H1 (cell line): Measurements from ENCODE around the gene PLEKHG4. TPM values are rescaled to one million over a fixed set of nuclear protein-coding genes. Genes with fewer than 3 reads are reported as not detected.

Experiments used
- CTCF ChIA-PET: fragments of 300-600 bp; sonication (Branson Sonifier 250); formaldehyde crosslinking; loops from one replicate; lab custom pipeline; 2021; ENCODE audit not compliant: partially characterized antibody; lab: Charles Lee
- POLR2A ChIA-PET: fragments of 300-600 bp; sonication (Branson Sonifier 250); formaldehyde crosslinking; loops from one replicate; lab custom pipeline; 2021; ENCODE audit warnings: inconsistent platforms; ENCODE audit not compliant: partially characterized antibody; lab: Charles Lee
- DNase-seq, 2 experiments: peaks; one replicate each; pipeline versions ENCODE4 v3.0.0 to v3.0.0-alpha.2; 2010 to 2022; ENCODE audit warnings: low spot score in 2 of 2, low read depth in 1 of 2, mixed read lengths in 1 of 2
- FAIRE-seq: peaks from 2 replicates; lab custom pipeline; 2011; peaks lifted over from hg19 to GRCh38; lab: Jason Lieb, UNC
- H2AFZ ChIP-seq: 2 replicates; pipeline ENCODE4 v1.8.1; 2012; ENCODE audit warnings: low read length, inconsistent platforms
- H2AK5ac ChIP-seq: 2 replicates; pipeline ENCODE4 v1.6.1; 2013; ENCODE audit warnings: low read depth, low read length
- H2BK120ac ChIP-seq: replicated peaks from 2 replicates; pipeline ENCODE3; 2013; ENCODE audit warnings: low read depth, low read length, inconsistent platforms
- H2BK12ac ChIP-seq: 2 replicates; pipeline ENCODE4 v1.6.1; 2013; ENCODE audit warnings: low read depth, low read length
- H2BK15ac ChIP-seq: 2 replicates; pipeline ENCODE4 v1.6.1; 2013; ENCODE audit warnings: low read length
- H2BK20ac ChIP-seq: 2 replicates; pipeline ENCODE4 v1.6.1; 2013; ENCODE audit warnings: low read length
- H2BK5ac ChIP-seq: 2 replicates; pipeline ENCODE4 v1.6.1; 2013; ENCODE audit warnings: low read depth, low read length
- H3K14ac ChIP-seq: 2 replicates; pipeline ENCODE4 v1.6.1; 2013; ENCODE audit warnings: inconsistent platforms; ENCODE audit not compliant: insufficient read length
- H3K18ac ChIP-seq: 2 replicates; pipeline ENCODE4 v1.6.1; 2013; ENCODE audit warnings: low read length; ENCODE audit errors: extremely low read depth
- H3K23ac ChIP-seq: 2 replicates; pipeline ENCODE4 v1.6.1; 2013; ENCODE audit warnings: inconsistent platforms; ENCODE audit not compliant: insufficient read length
- H3K23me2 ChIP-seq: 2 replicates; pipeline ENCODE4 v1.6.1; 2013; ENCODE audit warnings: low read depth, low read length
- H3K27ac ChIP-seq: 2 replicates; pipeline ENCODE4 v1.6.1; 2011; ENCODE audit warnings: low read depth, low read length, inconsistent platforms
- H3K27me3 ChIP-seq, 4 experiments: replicated peaks in 1 of 4; 1 replicate in 1 of 4; 2 replicates in 3 of 4; pipeline versions ENCODE4 v1.6.1 to v1.8.1; 2011 to 2013; ENCODE audit warnings: low read length in 3 of 4, mild to moderate bottlenecking in 3 of 4, inconsistent platforms in 2 of 4, mixed read lengths in 2 of 4, moderate library complexity in 1 of 4; ENCODE audit not compliant: control insufficient read depth in 3 of 4, insufficient read depth in 3 of 4; ENCODE audit errors: extremely low read depth in 1 of 4
- H3K36me3 ChIP-seq, 4 experiments: 2 replicates each; pipeline versions ENCODE4 v1.6.1 to v1.8.1; 2011 to 2013; ENCODE audit warnings: mild to moderate bottlenecking in 4 of 4, low read length in 3 of 4, moderate library complexity in 2 of 4, control low read depth in 1 of 4, inconsistent platforms in 1 of 4; ENCODE audit not compliant: insufficient read depth in 4 of 4, control insufficient read depth in 2 of 4
- H3K4ac ChIP-seq: replicated peaks from 2 replicates; pipeline ENCODE3; 2013; ENCODE audit warnings: low read length, low read depth, mixed read lengths, inconsistent platforms; ENCODE audit not compliant: insufficient read length
- H3K4me1 ChIP-seq, 4 experiments: replicated peaks in 1 of 4; 1 replicate in 1 of 4; 2 replicates in 3 of 4; pipeline versions ENCODE4 v1.6.1 to v1.8.1; 2011 to 2013; ENCODE audit warnings: low read length in 3 of 4, inconsistent platforms in 2 of 4, mixed read lengths in 1 of 4; ENCODE audit not compliant: insufficient read depth in 4 of 4, control insufficient read depth in 3 of 4
- H3K4me2 ChIP-seq, 2 experiments: 2 replicates each; pipeline versions ENCODE4 v1.6.1 to v1.8.1; 2011 to 2013; ENCODE audit warnings: low read depth in 2 of 2, low read length in 2 of 2, control low read depth in 1 of 2, inconsistent platforms in 1 of 2, mild to moderate bottlenecking in 1 of 2; ENCODE audit not compliant: insufficient read depth in 1 of 2
- H3K4me3 ChIP-seq, 4 experiments: fragments of 200-600, 300-600 bp in 1 of 4; sonication (generic), shearing (Covaris generic), sonication (Bioruptor Twin) in 1 of 4; 2 replicates each; pipeline versions ENCODE4 v1.5.1 to v1.8.1; 2011 to 2016; ENCODE audit warnings: low read length in 4 of 4, low read depth in 3 of 4, control low read depth in 2 of 4, inconsistent platforms in 2 of 4, mild to moderate bottlenecking in 2 of 4, mixed read lengths in 1 of 4, moderate library complexity in 1 of 4; ENCODE audit not compliant: insufficient read depth in 2 of 4; ENCODE audit errors: extremely low read depth in 1 of 4
- H3K56ac ChIP-seq: replicated peaks from 2 replicates; pipeline ENCODE3; 2013; ENCODE audit warnings: low read depth, mild to moderate bottlenecking, mixed read lengths, low read length, inconsistent platforms; ENCODE audit not compliant: insufficient read length
- H3K79me1 ChIP-seq: 2 replicates; pipeline ENCODE4 v1.6.1; 2013; ENCODE audit warnings: low read depth, low read length, control low read depth
- H3K79me2 ChIP-seq, 2 experiments: 2 replicates each; pipeline versions ENCODE4 v1.6.1 to v1.8.1; 2012 to 2013; ENCODE audit warnings: low read length in 2 of 2, mild to moderate bottlenecking in 2 of 2, inconsistent platforms in 1 of 2; ENCODE audit not compliant: insufficient read depth in 2 of 2, control insufficient read depth in 1 of 2
- H3K9ac ChIP-seq, 4 experiments: replicated peaks in 1 of 4; 1 replicate in 1 of 4; 2 replicates in 3 of 4; pipeline versions ENCODE4 v1.6.1 to v1.8.1; 2011 to 2013; ENCODE audit warnings: low read depth in 3 of 4, low read length in 3 of 4, control low read depth in 2 of 4, mild to moderate bottlenecking in 2 of 4, moderate library complexity in 2 of 4, inconsistent platforms in 1 of 4; ENCODE audit errors: extremely low read depth in 1 of 4
- H3K9me3 ChIP-seq, 2 experiments: 2 replicates each; pipeline versions ENCODE4 v1.6.1 to v1.8.1; 2012 to 2013; ENCODE audit warnings: mild to moderate bottlenecking in 2 of 2, moderate library complexity in 2 of 2, control low read depth in 1 of 2, inconsistent platforms in 1 of 2, low read depth in 1 of 2, low read length in 1 of 2, mixed read lengths in 1 of 2; ENCODE audit not compliant: insufficient read depth in 2 of 2
- H4K20me1 ChIP-seq, 2 experiments: replicated peaks in 1 of 2; 2 replicates each; pipeline versions ENCODE3 to v1.8.1; 2011 to 2013; ENCODE audit warnings: inconsistent platforms in 2 of 2, low read length in 2 of 2, mild to moderate bottlenecking in 1 of 2; ENCODE audit not compliant: insufficient read depth in 2 of 2, control insufficient read depth in 1 of 2
- H4K5ac ChIP-seq: 2 replicates; pipeline ENCODE4 v1.6.1; 2013; ENCODE audit warnings: low read length, low read depth, mixed read lengths, inconsistent platforms; ENCODE audit not compliant: insufficient read length
- H4K8ac ChIP-seq: 2 replicates; pipeline ENCODE4 v1.8.0; 2013; ENCODE audit warnings: mild to moderate bottlenecking, moderate library complexity, low read length, inconsistent platforms; ENCODE audit not compliant: insufficient read depth; ENCODE audit errors: extremely low read depth
- H4K91ac ChIP-seq: replicated peaks from 2 replicates; pipeline ENCODE3; 2013; ENCODE audit warnings: low read length, mixed read lengths, inconsistent platforms; ENCODE audit not compliant: insufficient read length
- CHD1 ChIP-seq: IDR thresholded peaks from 2 replicates; pipeline ENCODE4 v1.6.1; 2012; ENCODE audit warnings: low read depth, low read length, improper control_type of control experiment
- JUND ChIP-seq: IDR thresholded peaks from 2 replicates; pipeline ENCODE4 v1.6.1; 2011; ENCODE audit warnings: mild to moderate bottlenecking, improper control_type of control experiment, low read length
- MAFK ChIP-seq: IDR thresholded peaks from 2 replicates; pipeline ENCODE4 v1.6.1; 2012; ENCODE audit warnings: low read depth, mild to moderate bottlenecking, improper control_type of control experiment, low read length
- WGBS, 2 experiments: shearing (Covaris generic) in 1 of 2; methylation state at CpG; one replicate each; pipeline versions ENCODE4 v1.1.6 to v1.1.7; 2013 to 2015; ENCODE audit warnings: low lambda C conversion rate in 2 of 2, mixed read lengths in 2 of 2, inconsistent platforms in 1 of 2, low coverage in 1 of 2, missing lambda C conversion rate in 1 of 2; ENCODE audit not compliant: insufficient replicate concordance in 2 of 2, insufficient coverage in 1 of 2, insufficient read length in 1 of 2; ENCODE audit errors: extremely low coverage in 1 of 2, missing lambda C conversion rate in 1 of 2; 5-methylcytosine and 5-hydroxymethylcytosine counted together
- polyA plus RNA-seq, 7 experiments: library from polyadenylated mRNA; depleted of rRNA in 3 of 7; stranded (reverse) in 5 of 7; unstranded in 2 of 7; fragments of >200 nt in 5 of 7; fragments of 200-250 nt in 2 of 7; gene quantifications; 1 replicate in 5 of 7; 2 replicates in 1 of 7; 4 replicates in 1 of 7; pipeline versions ENCODE4 v1.2.1 to v1.2.3, GENCODE V29; 2011 to 2013; ENCODE audit warnings: missing spikeins in 2 of 7, mixed read lengths in 2 of 7
- total RNA-seq: library from RNA; stranded (reverse); fragmentation: NEBNext Ultra II Directional; extraction: Animal tissue kit (Norgen Biotek cat#: 25700); gene quantifications from 2 replicates; pipeline ENCODE4 v1.2.1, GENCODE V29; 2021

Gene PLEKHG4
- total and polyA plus RNA-seq, 2 of the 8 experiments (the other 6 are each of a cell fraction or from before 2014, with no cell fraction given): 7.7 to 11.1 TPM

GRCh38 chr16:67326115-67326471, 46.8 kb downstream of the PLEKHG4 start:
- Histone ChIP-seq H3K79me1 (no peaks in the 10 kb centered on the region), H2AK5ac (no peak overlapping the region), H3K18ac (no peak overlapping the region), H4K5ac (no peak overlapping the region), H3K14ac (no peak overlapping the region), H3K79me2 (no peaks in the 10 kb centered on the region), H3K4ac (no peak overlapping the region), H4K8ac (no peak overlapping the region; the same call in 1 of the 2 replicates), H2BK12ac (no peak overlapping the region; the same call in 1 of the 2 replicates), H3K36me3 (no peaks in the 10 kb centered on the region), H3K9ac (no peak overlapping the region), H3K4me1 (no peaks in the 10 kb centered on the region; a peak in 1 of 7 replicates), H2BK20ac (no peak overlapping the region), H3K4me2 (peak overlapping the region; percentile 50 to 80), H2AFZ (0 out of 2 replicates have a peak overlapping the region, but pooled peaks have one; percentile 90), H3K4me3 (peak overlapping the region; percentile 36 to 68 (median 50)), H3K23ac (no peak overlapping the region), H3K27ac (no peak overlapping the region), H4K91ac (no peak overlapping the region), H2BK5ac (no peak overlapping the region), H3K27me3 (peaks cover 0 to 4% (median under 1%) of the 10 kb centered on the region in 4 experiments; a peak in 3 of 7 replicates), H2BK15ac (no peak overlapping the region), H3K23me2 (peaks cover 7% of the 10 kb centered on the region; the same call in 1 of the 2 replicates), H4K20me1 (no peaks in the 10 kb centered on the region), H3K56ac (no peak overlapping the region), H2BK120ac (no peak overlapping the region), H3K9me3 (no peaks in the 10 kb centered on the region)
- FAIRE-seq (no peak), DNase-seq (no peak)
- ChIA-PET CTCF (interaction anchor here (1.1 to 4.4 kb wide), 25 partner anchors 11 to 142 kb away, joined by 3 to 22 read pairs (median 6); partner anchors contain the start of genes FHOD1, PLEKHG4 and TPPP3), POLR2A (interaction anchor here (1.1 to 1.7 kb wide), 2 partner anchors 9 to 29 kb away, joined by 3 read pairs; no protein-coding TSS in a partner anchor)
- 52% methylated on average over 11 of the region's 11 CpGs; no CpG with 5 or more reads in 1 of the 2 experiments for WGBS, 2 experiments
- TF ChIP-seq JUND: no peak
- TF ChIP-seq CHD1: no peak
- no peak for TF ChIP-seq MAFK
